ENCODE measurements around the gene LCAT.
A peak's percentile ranks its signal among the peaks of the same experiment; 100 is the strongest.
"Not testable (repeated sequence)": the region's sequence is repeated elsewhere in the genome, so short reads cannot be mapped to it uniquely, and the experiment has no call there.

LCAT gene

DNA sequence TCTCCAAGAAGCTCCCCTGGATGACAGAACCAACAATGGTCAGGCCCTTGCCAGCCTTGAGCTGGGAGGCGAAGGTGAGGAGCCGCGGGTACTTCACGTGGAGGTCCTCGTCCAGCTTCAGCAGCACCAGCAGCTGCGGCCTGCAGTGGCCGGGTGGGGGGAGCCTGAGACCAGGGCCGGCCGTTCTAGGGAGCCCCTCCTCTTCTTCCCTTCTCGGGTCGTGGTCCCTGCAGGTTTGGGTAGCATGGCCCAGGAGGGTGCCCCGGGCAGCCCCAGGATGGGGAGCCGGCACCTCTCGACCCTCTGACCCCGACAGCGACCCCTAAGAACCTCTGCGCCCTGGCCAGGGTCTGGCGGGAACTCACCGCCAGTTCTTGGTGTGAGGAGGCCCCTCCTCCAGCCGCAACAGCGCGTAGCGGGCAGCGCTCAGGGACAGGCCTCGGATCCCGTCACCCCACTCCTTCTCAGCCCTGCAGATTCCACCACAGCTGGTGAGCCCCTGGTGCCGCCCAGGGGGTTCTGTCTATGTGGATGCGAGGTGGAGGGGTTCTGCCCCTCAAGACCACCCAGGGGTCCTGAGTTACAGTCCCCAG, 3.1 kb upstream of the LCAT start:
- no peak for DNase-seq

DNA sequence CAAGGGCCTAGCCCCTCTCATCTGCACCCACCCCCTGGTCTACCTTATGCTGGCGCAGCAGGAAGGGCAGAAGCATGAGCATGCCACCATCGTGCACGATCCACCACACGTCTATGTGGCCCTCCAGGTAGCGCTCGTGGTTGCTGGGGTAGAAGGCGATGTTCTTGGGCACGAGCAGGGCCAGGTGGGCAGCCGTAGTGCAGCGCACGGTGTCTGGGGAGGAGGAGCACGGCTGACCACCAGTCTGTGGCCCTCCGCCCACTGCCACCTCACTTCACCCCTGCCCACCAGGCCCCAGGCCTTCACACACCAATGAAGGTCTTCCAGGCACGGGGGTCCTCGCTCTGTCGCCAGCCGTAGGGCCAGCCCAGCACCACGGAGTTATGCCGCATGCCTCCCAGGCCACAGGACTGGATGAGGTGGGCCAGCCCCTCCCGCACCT, 2.2 kb upstream of the LCAT start:
- no peak for DNase-seq

DNA sequence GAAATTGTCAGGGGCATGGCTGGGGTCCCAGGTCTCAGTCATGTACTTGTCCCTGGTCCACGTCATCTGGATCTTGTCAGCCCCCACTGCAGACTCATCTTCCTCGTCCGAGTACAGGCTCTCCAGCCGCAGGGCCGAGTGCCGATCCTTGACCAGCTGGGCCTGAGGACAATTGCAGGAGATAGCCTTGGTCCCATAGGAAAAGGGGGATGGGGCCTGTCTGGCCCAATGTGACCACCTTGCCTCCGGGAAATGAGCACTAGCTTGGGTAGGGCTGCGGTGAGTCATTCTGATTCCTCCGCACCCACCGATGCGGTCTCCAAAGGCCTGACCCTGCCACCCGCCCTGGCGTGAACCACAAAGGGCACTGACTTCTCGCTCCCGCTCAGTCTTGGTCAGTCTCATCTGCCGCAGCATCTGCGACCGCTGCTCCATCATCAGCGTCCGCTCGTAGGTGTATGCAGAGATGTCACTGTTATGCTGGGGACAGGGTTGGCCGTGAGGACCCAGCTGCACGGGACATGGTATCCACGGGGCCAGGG, 1.5 kb upstream of the LCAT start:
- no peak for DNase-seq

DNA sequence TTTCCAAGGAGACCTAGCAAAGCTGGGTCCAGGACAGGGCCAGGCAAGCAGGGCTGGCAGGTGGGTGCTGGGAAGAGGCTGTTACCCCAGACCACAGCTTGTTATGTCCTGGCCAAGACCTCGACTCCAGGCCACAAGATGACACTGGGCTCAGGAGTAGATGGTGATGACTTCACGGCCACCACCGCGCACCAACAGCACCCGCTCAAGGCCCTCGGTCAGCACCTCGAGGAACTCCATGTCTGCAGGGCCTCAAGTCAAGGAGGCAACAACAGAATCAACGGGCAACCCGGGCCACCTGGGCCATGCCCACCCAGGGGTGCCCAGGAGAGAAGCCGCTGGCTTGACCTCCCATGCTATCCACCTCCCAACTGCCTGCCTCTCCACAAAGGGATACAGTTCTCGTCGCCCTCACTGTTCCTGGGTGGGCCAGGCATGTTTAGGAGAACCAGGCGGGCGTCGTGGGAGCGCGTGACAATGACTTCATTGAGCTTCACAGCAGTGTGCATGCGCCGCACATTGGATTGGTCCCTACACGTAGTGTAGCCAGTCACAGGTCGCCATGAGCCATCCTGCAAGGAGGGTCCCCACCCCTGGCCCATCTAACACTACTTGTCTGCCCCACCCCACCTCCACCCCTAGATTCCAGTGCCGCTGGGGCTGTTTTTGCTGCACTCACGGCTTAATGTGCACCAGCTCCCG, 921 bp upstream of the LCAT start:
- DNase-seq: no peak

DNA sequence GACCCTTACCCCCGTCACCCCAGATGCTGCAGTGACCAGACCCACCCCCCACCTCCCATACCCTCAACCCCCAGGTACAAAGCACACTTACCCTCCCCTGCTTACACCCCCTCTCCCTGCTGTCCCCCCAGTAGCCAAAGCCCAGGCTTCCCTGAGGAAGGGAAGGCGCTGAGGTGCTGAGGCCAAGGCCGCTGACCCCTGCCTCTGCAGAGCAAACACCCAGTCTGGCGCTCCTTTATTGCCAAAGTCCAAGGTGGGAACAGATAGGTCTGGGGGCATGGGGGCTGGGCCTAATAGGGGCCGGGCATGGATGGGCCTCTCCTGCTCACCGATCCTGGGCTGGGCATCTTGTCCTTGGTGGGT, 683 bp downstream of the LCAT start:
- DNase-seq: no peak

DNA sequence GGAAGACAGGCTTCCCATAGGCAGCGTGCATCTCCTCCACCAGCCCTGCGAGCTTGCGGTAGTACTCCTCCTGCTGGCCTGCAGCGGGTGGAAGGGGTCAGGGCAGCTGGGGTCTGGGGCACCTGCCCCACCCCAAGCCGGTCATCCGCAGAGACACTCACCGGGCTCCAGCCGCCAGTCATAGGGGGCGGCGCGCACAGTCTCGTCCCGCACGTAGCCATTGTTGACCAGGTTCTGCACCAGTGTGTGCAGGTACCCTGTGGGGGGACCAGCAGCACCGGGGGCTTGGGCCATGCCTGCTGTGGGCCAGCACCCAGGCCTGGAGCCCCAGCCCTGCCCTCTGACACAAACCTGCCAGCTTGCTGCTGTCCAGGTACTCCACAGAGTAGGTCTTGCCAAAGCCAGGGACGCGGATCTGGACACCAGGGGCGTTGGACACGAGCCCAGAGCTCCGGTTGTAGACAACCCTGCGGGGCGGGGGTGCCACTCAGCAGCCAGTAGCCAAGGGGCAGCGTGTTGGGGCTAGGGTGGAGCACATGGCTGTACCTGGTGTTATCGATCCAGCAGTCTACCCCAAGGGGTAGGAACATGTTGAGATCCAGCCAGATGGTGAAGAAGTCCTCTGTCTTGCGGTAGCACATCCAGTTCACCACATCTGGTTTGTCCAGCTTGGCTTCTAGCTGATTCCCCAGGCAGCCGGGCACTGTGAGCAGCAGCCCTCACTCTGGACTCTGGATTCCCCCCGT, 1.2 kb downstream of the LCAT start:
- DNase-seq: no peak

DNA sequence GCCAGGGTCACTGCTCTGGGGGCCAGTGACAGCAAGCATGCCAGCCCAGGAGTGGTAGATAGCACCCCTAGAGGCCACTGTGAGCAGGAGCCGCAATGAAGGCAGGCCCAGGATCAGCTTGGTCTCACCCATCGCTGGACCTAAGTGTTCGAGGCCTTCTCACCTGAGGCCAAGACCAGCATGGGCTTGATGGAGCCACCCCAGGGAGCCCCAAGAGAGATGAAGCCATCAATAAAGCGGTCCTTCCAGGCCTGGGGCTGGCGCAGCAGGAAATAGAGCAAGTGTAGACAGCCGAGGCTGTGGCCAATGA, 1.8 kb downstream of the LCAT start:
- no peak for DNase-seq

DNA sequence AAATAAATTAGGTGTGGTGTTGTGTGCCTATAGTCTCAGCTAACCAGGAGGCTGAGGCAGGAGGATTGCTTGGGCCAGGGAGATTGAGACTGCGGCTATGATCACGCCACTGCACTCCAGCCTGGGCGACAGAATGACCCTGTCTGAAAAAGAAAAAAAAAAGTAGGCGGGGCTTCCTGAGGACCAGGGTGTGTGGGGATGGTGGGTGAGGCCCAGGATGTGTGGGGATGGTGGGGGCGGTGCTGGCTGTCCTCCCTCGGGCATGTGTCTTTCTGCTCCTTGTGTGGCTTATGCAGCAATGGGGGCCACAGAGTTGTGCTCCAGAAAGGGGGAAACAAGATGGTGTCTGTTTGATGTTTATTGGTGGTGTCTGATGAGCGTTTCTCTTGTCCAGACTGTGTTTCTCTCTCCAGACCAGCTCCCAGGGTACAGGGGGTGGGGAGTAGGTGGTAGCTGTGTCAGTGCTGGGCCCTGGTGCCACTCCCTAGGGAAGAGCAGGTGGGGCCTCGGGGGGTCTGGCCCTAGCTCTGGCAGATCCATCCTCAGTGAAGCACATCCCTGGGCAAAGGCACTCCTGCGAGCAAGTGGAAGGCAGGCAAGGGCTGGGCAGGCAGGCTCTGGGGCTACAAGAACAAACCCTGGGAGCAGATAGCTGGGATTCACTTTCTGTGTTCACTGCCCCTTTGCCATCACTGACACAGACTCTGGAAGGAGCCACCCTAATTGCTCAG, 2.3 kb downstream of the LCAT start:
- no peak for DNase-seq

DNA sequence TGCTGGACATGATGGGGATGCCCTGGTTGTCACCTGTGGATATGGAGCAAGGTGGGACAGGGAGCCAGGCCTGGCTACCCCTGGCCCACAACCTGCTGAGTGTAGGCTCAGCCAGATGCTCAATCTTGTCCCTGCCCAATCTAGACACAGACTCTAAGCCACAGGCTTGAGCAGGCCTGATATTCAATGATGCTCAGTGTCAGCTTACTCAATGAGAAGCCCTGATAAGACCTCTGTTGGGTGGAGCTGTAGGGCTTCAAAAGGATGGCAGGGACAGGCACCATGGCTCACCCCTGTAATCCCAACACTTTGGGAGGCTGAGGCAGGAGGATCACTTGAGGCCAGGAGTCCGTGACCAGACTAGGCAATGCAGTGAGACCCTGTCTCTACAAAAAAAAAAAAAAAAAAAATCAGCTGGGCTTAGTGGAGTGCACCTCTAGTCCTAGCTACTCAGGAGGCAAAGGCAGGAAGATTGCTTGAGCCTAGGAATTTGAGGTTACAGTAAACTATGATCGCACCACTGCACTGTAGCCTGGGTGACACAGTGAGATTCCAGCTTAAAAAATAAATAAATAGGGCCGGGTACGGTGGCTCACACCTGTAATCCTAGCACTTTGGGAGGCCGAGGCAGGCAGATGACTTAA, 3.4 kb downstream of the LCAT start:
- DNase-seq: no peak

DNA sequence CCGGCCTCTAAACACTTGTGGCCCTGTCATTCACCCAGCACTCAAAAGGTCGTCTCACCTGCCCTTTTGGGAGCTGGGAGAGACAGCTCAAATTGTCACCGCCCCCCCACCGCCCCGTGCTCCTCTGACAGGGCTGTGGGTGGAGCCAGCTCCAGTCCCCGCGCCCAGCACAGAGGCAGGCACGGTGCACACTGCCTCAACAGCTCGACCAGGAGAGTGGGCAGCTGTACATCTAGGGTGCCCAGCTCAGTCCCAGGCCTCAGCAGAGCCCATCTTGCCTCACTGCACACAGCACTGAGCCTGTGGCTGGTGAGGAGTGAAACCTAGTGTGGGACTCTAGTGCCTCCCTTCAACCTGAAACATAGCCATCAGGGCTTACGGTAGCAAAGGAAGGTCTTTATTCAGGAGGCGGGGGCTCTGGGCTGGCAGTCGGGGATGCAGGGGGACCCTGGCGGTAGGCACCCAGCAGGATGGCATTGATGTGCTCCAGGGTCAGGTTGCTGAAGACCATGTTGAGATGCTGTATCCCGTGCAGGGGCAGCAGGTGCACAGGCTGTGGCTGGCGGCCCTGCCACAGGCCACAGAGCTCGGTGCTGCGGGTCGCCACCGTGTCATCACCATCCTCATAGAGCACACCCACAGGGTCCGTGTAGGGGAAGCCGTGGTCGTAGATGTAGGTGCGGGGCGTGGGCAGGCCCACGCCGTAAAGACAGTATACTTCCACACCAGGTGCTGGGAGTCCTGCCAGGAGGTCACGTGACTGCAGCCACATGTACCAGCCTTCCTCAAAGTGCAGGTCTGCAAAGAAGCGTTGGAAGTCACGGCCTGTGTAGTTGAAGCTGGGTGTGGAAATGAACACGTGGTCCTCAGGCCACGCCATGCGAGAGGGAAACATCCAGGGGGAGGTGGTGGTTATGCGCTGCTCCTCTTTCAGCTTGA, 4.1 kb downstream of the LCAT start:
- peak; percentile 40 for DNase-seq

DNA sequence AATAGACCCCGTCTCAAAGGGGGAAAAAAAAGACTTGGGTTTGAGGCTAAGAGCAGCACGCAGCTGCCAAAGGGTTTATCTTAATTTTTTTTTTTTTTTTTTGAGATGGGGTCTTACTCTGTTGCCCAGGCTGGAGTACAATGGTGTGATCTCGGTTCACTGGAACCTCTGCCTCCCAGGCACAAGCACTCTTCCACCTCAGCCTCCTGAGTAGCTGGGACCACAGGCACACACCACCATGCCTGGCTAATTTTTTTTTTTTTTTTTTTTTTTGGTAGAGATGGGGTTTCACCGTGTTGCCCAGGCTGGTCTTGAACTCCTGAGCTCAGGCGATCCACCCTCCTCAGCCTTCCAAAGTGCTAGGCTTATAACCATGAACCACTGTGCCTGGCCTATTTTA, 6.2 kb downstream of the LCAT start:
- not testable (repeated sequence) for DNase-seq

DNA sequence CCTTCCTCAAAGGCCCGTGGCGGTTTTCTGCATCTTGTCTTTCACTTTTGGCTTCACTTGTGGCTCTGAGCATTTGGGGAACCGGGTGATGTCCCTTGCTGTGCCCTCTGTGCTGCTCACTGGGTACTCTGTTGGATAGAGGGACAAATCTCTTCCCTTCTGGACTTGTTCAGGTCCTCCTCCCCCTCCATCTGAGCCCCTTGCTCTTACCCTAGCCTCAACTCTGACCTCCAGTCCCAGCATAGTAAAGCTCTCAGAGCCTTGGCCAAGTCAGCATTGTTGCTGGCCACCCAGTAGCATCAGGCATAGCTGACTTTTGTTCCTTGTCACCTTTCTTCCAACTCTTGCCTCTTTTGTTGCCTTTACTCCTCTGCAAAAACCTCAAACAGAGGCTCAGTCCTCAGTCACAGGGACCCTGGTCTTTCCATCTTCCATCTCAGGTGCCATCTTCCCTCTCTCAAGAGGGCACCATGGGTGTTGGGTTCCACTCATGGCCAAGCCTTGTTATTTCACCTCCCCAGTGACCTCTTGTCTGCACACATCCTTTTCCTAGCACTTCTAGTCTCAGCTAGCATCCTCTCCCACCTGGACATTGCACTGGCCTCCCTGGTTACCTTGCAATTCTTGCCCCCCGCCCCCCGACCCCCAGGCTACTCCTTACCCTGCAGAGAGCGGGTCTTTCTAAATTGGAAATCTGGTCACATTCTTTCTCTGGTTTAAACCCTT, 6.9 kb downstream of the LCAT start:
- DNase-seq: no peak

DNA sequence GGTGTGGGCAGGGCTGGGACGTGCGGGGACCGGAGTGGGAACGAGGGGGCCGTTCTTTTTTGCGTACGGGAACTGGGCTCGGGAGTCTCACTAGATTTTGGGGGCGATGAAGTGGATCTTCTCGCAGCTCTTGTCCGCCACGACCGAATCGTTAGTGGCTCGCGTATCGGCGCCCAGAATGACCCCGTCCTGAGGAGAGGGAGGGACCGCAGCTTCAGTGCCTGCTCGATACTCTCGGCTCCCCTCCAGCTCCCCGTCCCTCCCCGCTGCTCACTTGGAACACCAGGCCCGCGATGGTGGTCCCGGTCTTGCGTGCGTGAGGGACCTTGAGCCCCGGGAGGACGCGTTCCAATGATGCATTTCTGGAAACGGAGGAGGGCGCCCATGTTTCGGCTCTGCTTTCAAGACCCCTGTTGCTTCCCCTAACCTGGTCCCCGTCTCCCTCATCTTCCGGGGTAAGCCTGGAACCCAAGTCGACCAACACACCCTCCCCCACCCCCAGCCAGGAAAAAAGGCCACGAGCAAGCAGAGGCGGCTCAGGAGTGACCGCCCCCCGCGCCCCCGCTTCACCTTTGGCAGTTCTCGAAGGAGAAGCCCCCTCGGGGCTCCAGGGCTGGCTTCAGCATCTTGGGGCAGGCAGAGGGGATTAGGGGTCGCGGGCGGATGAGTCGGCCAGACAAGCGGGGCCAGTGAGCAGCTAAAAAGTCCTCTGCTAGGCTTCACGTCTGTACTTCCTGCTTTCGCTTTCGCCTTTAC, 7.6 kb downstream of the LCAT start, which contains the start of gene PSMB10:
Gene PSMB10 (minus strand): TSS at position 727 of the 756 bp plus-strand sequence. CDS start 101 bp downstream, at position 626.
- no peak for DNase-seq

DNA sequence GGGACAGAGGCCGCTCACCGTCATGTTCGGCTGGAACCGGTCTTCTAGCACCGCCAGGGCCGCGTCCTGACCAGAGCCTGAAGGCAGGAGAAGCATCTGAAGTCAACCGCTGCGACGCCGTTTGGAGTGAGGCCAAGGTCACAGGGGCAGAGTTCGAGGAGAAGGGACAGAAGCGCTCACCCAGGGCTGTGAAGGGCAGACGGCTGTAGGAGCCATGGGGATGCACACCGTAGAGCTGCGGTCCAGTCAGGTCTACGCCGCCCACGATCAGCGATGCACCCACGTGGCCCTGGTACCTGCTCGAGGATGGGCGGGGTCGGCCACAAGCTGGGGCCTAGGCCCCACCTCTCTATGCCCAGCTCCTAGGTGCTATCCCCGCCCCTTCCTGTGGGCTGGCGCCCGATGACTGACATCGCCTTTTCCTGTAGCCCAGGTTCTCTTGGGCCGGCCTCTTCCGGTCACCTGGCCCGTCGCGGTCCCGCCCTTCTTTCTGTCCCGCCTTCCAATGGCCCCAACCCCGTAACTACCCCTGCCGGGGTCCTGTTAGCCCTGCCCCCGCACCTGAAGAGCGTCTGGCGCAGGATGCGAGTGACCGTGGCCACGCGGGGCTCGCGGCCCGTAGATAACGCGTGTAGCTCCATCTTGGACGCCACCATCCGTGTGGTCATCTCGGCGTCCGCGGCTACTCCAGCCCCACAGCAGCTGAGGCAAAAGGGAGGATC, 8.4 kb downstream of the LCAT start:
- peak; percentile 97 for DNase-seq

DNA sequence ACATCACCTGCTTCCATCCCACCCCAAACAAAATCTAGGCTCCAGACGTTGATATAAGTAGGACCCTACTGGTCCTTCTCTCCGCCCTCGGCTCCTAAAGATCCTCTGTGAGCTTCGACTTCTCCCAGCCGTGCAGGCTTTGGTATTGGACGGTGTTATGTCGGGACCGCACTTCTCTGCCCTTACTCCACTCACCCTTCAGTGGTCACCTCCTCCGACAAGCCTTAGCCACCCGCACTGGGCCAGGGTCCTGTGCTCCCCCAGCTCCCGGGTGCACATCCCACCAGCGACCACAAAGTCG, 8.9 kb downstream of the LCAT start:
- DNase-seq: no peak

DNA sequence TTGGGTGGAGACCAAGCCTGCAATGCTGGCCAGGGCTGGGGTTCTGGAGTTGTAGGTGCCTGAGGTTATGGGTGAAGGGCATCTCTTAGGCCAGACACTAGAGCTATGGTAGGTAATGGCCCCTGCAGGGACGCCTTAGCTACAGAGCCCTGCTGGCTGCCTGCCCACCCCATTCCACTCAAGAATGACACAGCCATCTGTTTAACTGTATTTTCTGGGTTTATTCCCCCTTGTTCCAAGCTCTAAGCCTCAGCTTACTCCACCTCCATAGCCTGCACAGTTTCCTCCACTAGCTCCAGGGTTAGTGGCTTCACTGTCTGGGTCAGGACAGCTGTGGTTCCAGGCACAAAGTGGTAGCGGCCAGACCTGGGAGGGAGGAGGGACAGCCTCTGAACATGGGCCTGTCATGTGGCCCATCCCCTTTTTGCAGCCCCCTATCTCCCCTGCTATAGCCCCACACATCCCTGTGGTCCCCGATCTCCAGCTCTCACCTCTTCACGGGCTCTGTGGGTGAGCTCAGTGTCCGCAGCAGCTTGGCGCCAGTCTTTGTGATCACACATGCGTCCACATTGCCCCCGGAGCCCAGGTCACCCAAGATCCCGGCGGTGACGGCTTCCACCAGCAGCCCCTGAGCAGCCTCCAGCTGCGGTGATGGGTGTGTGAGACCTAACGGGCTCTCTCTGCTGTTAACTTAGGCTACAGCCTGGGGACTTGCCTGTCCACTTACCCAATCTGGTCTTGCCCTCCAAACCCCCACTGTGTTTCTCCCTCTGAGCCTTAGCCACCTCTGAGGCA, 9.4 kb downstream of the LCAT start:
- DNase-seq: no peak

DNA sequence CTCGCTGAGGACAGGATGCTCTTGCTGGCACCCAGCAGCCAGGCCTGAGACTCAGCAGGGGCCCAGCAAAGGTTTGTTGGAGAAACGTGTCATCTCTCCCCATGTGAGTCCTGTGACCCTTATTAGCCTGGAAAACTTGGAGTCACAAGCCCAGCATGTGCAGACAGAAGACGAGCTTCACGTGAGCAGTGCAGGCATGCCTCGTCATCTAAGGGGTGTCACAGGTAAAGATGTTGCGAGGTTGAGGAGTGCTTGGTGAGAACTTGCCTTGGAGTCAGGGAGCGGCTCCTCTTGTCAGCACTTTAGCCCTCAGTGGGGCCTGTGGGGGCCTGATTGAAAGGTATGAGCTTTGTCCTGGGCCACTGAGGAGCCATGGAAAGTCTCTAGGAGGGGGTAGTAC, 10.1 kb downstream of the LCAT start:
- DNase-seq: no peak

DNA sequence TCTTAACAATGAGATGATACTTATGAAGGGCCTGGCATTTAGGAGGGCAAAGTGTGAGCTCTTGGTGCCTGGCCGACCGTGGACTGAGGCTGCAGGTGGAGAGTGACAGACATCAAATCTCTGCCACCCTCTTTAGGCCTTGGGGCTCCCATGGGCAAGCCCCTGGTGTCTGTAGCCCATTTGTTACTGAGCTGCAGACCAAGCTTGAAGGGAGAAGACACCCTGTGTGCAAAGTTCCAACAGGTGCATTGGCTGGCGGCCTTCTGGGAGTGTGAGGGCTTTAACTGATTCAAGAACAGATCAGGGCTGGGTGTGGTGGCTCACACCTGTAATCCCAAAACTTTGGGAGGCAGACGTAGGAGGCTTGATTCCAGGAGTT, 11.5 kb downstream of the LCAT start:
- DNase-seq: no peak

All from DMS153 (cell line).